Muscle layer of duodenum (tissue), 2 donors: ENCODE data around the gene OGG1.
A peak's percentile ranks its signal among the peaks of the same experiment; 100 is the strongest.

Experiments
- H3K27ac ChIP-seq: one replicate; pipeline ENCODE4 v1.7.0; 2013; ENCODE audit warnings: mild to moderate bottlenecking, low read length
- H3K27me3 ChIP-seq: one replicate; pipeline ENCODE4 v1.7.0; 2013; ENCODE audit warnings: low read depth, mild to moderate bottlenecking, control low read depth, low read length
- H3K36me3 ChIP-seq, 2 donors: one replicate each; pipeline ENCODE4 v1.7.0; 2013; ENCODE audit warnings: low read length in 2 of 2, control low read depth in 1 of 2, mild to moderate bottlenecking in 1 of 2; ENCODE audit not compliant: insufficient read depth in 2 of 2, control insufficient read depth in 1 of 2
- H3K4me1 ChIP-seq, 2 donors: one replicate each; pipeline ENCODE4 v1.7.0; 2013; ENCODE audit warnings: low read length in 2 of 2, mild to moderate bottlenecking in 2 of 2, control low read depth in 1 of 2, moderate library complexity in 1 of 2; ENCODE audit not compliant: insufficient read depth in 2 of 2, control insufficient read depth in 1 of 2
- H3K4me3 ChIP-seq, 2 donors: one replicate each; pipeline ENCODE4 v1.7.0; 2013; ENCODE audit warnings: low read length in 2 of 2, low read depth in 1 of 2, mild to moderate bottlenecking in 1 of 2
- H3K9me3 ChIP-seq, 2 donors: one replicate each; pipeline ENCODE4 v1.7.0; 2013; ENCODE audit warnings: low read length in 2 of 2, control low read depth in 1 of 2, mild to moderate bottlenecking in 1 of 2; ENCODE audit not compliant: control insufficient read depth in 1 of 2
- donor health status: healthy.

Gene OGG1

DNA sequence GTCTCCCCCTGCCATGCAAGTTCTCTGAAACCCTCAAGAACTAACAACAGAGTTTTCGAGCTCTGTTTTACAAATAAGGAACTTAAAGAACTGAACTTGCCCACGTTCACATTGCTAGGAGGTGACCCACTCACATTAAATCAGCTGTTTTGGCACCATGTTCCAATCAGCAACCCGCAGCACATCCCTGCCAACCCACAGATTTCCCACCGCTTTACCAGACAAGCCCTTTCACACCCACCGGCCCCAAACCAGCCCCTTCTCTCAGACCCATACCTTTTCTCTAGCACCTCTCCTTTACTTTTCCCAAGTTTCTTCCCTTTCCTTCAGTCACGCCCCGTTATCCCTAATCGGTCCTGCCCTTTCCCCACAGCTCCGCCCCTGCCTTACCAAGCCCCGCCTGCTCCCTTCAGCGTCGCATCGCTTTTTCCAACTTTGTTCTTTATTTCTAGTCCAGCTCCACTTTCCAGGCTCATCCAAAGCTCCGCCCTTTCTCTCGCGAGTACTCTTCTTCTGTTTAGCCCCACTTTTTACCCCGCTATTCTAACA is 19.0 kb upstream of the OGG1 start:
- Histone ChIP-seq H3K4me1 (peaks cover 9 to 20% of the 10 kb centered on the region in 2 donors), H3K4me3 (peak overlapping the region; percentile 78 to 85), H3K36me3 (peaks cover 5 to 17% of the 10 kb centered on the region in 2 donors), H3K9me3 (no peaks in the 10 kb centered on the region), H3K27me3 (no peaks in the 10 kb centered on the region), H3K27ac (peak overlapping the region; percentile 82)

DNA sequence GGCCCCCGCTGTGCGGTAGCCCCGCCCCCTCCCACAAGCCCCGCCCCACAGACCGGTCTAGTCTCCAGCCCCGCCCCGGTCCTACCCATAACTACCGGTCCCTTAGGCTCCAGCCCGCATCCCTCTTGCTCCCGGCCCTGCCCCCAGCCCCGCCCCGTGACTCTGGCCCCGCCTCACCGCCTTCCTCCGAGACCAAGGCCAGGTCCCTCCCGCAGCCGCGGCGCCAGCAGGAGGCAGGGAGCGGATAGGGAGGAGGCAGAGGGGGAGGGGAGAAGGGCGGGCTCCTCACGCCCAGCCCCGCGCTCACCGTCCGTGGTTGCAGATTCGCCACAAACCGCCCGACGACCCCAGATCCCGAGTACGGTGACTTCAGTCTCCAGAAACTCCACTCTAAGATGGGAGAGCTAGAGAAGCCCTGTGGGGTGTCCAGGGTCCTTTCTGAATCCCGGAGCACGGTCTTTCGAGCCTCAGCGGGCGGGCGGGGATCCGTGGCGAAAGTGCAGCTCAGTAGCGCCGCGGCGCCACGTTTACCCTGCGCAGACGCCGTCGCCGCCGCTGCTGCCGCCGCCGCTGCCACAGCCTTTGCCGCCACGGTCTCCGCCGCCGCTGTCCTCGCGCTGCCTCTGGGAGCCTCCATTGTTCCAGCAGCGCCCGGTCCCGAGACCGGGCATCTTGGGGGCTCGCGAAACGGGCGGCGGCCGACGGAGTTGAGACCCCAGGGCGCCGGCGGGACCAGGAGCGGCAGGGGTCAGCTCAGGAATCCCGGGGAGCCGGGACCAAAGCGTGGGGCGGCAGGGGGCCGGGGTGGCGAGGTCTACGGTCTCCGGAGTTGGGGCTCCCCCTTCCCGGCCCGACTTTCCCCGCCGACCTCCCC is 18.3 kb upstream of the OGG1 start, which contains the start of gene BRPF1:
TSS of gene BRPF1 (plus strand) at position 530 of the 874 bp plus-strand sequence. CDS start 2,406 bp downstream, outside the sequence.
- H3K9me3 ChIP-seq = no peaks in the 10 kb centered on the region
- H3K27me3 ChIP-seq = no peaks in the 10 kb centered on the region
- peak within 1 kb of the TSS; percentile 78 to 85 for H3K4me3 ChIP-seq
- peaks cover 9 to 20% of the 10 kb centered on the region in 2 donors for H3K4me1 ChIP-seq
- peak within 1 kb of the TSS; percentile 85 for H3K27ac ChIP-seq
- H3K36me3 ChIP-seq = peaks cover 8 to 21% of the 10 kb centered on the region in 2 donors

DNA sequence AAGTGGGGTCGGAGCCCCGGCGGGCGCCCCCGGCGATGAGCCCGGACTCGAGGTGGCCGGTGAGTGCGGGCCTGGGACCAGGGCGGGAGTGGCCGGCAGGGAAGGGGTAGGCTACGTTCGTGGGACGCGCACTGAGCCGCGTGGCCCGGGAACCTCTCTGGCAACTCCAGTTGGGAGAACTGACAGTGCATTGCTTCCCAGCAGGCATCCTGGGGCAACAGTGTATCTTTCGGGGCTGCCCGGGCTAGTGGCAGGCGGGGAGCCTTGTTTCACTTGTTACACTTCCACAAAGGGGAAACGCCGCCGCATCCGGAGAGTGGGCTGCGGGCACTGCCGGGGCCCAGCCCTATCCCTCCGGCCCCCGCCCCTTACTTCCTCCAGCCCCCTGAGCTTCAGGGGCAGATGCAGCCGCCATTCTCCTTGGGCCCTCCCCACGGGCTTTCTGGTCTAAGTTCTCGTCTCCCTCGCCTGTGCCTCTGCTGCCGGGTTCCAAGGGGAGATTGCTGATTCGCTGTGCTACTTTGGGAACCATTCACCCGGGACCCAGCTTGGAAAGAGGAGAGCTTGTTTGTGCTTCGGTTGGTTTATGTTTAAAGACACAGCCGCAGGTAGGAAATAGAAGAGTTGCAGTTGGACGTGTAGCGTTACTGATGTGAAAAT is 17.5 kb upstream of the OGG1 start:
- Histone ChIP-seq H3K27ac (peak overlapping the region; percentile 85), H3K4me3 (peak overlapping the region; percentile 71 to 85), H3K9me3 (no peaks in the 10 kb centered on the region), H3K27me3 (no peaks in the 10 kb centered on the region), H3K4me1 (peaks cover 9 to 20% of the 10 kb centered on the region in 2 donors), H3K36me3 (peaks cover 15 to 28% of the 10 kb centered on the region in 2 donors)

DNA sequence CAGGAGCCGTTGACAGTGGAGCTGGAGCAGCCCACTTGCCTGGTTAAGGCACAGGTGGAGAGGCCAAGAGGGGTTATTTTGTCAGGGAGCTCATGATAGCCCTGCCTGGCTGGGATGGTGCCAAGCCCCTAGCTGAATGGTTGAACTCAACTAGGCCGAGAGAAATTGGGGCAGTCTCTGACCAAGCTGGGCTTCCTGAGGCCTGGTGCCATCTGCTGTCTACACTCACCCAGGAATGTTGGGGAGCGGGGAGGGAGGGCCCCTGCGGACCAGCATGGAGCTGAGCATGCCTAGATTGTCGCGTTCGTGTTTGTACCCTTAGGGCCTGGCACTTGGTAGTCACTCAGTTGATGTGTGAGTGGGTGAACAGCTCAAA is 17.0 kb upstream of the OGG1 start:
- H3K4me1 ChIP-seq = peaks cover 9 to 20% of the 10 kb centered on the region in 2 donors
- no peak overlapping the region for H3K27ac ChIP-seq
- H3K4me3 ChIP-seq = peak overlapping the region; percentile 71 to 85
- H3K36me3 ChIP-seq = peaks cover 20 to 33% of the 10 kb centered on the region in 2 donors
- H3K9me3 ChIP-seq = no peaks in the 10 kb centered on the region
- no peaks in the 10 kb centered on the region for H3K27me3 ChIP-seq

DNA sequence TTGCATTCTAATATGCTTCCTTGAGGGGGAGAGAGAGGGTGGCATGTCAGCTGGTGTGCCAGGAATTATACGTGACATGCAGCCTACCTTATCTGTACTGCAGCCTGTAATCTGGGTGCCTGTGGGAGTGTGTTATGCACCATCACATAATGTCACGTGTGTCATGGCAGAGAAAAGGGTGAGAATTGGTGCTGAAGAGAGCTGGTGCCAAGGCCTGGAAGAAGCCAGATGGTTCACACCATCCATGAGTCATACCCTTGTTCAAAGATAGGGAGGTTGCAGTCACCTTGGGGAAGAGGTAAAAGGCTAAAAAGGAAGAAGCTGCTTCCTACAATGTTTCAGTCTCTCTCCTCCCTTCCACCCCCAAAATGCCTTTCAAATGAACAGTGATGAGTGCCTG is 12.9 kb upstream of the OGG1 start:
- Histone ChIP-seq H3K27ac (no peak overlapping the region), H3K9me3 (no peaks in the 10 kb centered on the region), H3K4me1 (peaks cover 9 to 20% of the 10 kb centered on the region in 2 donors), H3K36me3 (peaks cover 58 to 72% of the 10 kb centered on the region in 2 donors), H3K27me3 (no peaks in the 10 kb centered on the region), H3K4me3 (no peak overlapping the region)

DNA sequence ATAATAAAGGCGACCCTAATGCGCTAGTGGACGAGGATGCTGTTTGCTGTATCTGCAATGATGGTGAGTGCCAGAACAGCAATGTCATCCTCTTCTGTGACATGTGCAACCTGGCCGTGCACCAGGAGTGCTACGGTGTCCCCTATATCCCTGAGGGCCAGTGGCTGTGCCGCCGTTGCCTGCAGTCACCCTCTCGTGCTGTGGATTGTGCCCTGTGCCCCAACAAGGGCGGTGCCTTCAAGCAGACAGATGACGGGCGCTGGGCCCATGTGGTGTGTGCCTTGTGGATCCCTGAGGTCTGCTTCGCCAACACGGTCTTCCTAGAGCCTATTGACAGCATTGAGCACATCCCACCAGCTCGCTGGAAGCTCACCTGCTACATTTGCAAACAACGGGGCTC is 10.6 kb upstream of the OGG1 start:
- Histone ChIP-seq H3K9me3 (no peaks in the 10 kb centered on the region), H3K4me1 (no peaks in the 10 kb centered on the region), H3K36me3 (peaks cover 81 to 95% of the 10 kb centered on the region in 2 donors), H3K27me3 (no peaks in the 10 kb centered on the region), H3K4me3 (no peak overlapping the region), H3K27ac (no peak overlapping the region)

DNA sequence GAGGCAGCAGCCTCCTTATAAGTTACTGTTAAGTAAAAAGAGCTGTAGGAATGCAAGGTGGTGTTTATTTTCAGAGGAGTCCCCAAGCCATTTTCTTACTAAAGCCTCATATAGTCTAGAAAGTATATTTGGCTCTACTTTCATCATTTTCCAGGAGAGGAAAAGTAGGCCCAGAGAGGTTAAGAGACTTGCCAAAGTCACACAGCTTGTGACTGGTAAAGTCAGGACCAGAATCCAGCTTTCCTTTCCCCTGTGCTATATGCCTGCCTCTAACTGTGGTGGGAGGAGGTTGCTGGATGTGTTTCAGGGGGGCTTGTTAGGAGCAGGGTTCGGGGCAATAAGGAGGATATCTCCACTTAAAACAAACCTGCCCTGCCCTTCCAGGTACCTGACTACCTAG is 7.2 kb upstream of the OGG1 start:
- H3K4me3 ChIP-seq = no peak overlapping the region
- H3K36me3 ChIP-seq = peaks cover 95 to 100% of the 10 kb centered on the region in 2 donors
- no peaks in the 10 kb centered on the region for H3K27me3 ChIP-seq
- no peaks in the 10 kb centered on the region for H3K9me3 ChIP-seq
- H3K27ac ChIP-seq = no peak overlapping the region
- no peaks in the 10 kb centered on the region for H3K4me1 ChIP-seq

DNA sequence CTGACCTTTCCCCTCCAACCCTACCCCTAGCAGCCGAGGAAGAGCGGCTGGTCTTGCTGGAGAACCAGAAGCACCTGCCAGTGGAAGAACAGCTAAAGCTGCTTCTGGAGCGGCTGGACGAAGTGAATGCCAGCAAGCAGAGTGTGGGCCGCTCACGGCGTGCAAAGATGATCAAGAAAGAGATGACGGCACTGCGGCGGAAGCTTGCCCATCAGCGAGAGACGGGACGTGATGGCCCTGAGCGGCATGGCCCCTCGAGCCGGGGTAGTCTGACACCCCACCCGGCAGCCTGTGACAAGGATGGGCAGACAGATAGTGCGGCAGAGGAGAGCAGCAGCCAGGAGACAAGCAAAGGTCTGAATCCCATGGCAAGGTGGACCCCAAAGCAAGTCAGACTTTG is 6.2 kb upstream of the OGG1 start:
- Histone ChIP-seq H3K27me3 (no peaks in the 10 kb centered on the region), H3K36me3 (peaks cover 85 to 94% of the 10 kb centered on the region in 2 donors), H3K4me1 (no peaks in the 10 kb centered on the region), H3K9me3 (no peaks in the 10 kb centered on the region), H3K27ac (no peak overlapping the region), H3K4me3 (no peak overlapping the region)

DNA sequence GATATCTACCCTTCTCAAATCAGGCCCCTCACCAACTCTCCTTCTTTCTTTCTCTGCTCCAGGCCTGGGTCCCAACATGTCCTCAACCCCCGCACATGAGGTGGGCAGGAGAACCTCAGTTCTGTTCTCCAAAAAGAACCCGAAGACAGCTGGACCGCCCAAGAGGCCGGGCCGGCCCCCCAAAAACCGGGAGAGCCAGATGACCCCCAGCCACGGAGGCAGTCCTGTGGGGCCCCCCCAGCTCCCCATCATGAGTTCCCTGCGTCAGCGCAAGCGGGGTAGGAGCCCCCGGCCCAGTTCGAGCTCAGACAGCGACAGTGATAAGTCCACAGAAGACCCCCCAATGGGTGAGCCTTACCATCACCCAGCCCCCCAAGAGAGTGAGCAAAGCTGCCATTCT is 5.6 kb upstream of the OGG1 start:
- Histone ChIP-seq H3K27me3 (no peaks in the 10 kb centered on the region), H3K4me1 (peaks cover 0 to 1% of the 10 kb centered on the region in 2 donors), H3K36me3 (peaks cover 79 to 88% of the 10 kb centered on the region in 2 donors), H3K27ac (no peak overlapping the region), H3K4me3 (no peak overlapping the region), H3K9me3 (no peaks in the 10 kb centered on the region)

DNA sequence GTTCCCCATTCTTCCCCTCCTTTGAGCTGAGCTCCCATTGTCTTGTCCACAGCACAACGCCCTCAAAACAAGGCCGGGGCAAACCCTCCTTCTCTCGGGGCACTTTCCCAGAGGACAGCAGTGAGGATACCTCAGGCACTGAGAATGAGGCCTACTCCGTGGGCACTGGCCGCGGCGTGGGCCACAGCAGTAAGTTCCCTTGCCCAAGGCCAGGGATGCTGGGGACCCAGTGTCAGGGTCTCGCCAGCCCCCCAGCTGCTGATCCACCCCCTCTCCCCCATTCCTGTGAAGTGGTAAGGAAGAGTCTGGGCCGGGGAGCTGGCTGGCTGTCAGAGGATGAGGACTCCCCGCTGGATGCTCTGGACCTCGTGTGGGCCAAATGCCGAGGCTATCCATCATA is 4.2 kb upstream of the OGG1 start:
- Histone ChIP-seq H3K4me3 (no peak overlapping the region), H3K4me1 (peaks cover 0 to 9% of the 10 kb centered on the region in 2 donors), H3K9me3 (no peaks in the 10 kb centered on the region), H3K27me3 (no peaks in the 10 kb centered on the region), H3K27ac (no peak overlapping the region), H3K36me3 (peaks cover 65 to 74% of the 10 kb centered on the region in 2 donors)

DNA sequence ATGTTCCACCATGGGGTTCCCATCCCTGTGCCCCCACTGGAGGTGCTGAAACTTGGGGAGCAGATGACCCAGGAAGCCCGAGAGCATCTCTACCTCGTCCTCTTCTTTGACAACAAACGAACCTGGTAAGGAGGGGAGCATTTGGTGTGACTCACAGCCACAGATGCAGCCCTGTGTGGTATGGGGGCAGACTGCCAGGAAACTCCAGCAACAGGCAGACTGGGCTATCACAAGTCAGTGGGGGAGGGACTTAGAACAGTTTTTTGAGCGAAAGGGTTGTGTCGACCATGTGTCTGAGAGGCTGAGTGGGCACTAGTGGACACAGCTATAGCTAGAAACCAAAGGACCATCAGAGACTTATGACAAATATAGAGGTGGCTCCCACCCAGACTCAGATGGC is 3.4 kb upstream of the OGG1 start:
- H3K4me1 ChIP-seq = peaks cover 8 to 17% of the 10 kb centered on the region in 2 donors
- H3K27ac ChIP-seq = no peak overlapping the region
- H3K36me3 ChIP-seq = peaks cover 59 to 67% of the 10 kb centered on the region in 2 donors
- no peak overlapping the region for H3K4me3 ChIP-seq
- H3K27me3 ChIP-seq = no peaks in the 10 kb centered on the region
- H3K9me3 ChIP-seq = no peaks in the 10 kb centered on the region
